Tibial artery (tissue), 4 donors: ENCODE data around the gene CACNA1H.

Source experiments
- DNase-seq, 2 donors: peaks; one replicate each; pipeline ENCODE4 v3.0.0-alpha.2; 2019
- H3K27ac ChIP-seq, 2 donors: fragments of 200-600 bp; sonication (generic) in 1 of 2; 1 replicate in 1 of 2; 2 replicates in 1 of 2; pipeline ENCODE4 v1.5.1; 2018 to 2019; ENCODE audit warnings: mild to moderate bottlenecking in 1 of 2
- H3K27me3 ChIP-seq, 2 donors: fragments of 200-600 bp; sonication (generic) in 1 of 2; one replicate each; pipeline versions ENCODE4 v1.5.1 to v1.6.0; 2016 to 2019
- H3K36me3 ChIP-seq, 3 donors: fragments of 200-600 bp; sonication (generic) in 2 of 3; one replicate each; pipeline ENCODE4 v1.5.1; 2016 to 2019; ENCODE audit warnings: mild to moderate bottlenecking in 2 of 3
- H3K4me1 ChIP-seq, 4 donors: fragments of 200-600 bp; sonication (generic) in 2 of 4; 1 replicate in 3 of 4; 2 replicates in 1 of 4; pipeline ENCODE4 v1.5.1; 2016 to 2019
- H3K4me3 ChIP-seq, 2 donors: fragments of 200-600 bp; sonication (generic) in 1 of 2; 1 replicate in 1 of 2; 2 replicates in 1 of 2; pipeline ENCODE4 v1.5.1; 2018 to 2019; ENCODE audit warnings: mild to moderate bottlenecking in 2 of 2
- H3K9me3 ChIP-seq, 3 donors: fragments of 200-600 bp; sonication (generic) in 1 of 3; one replicate each; pipeline ENCODE4 v1.5.1; 2016 to 2019
- intact Hi-C: fragments of 100-400 bp; cut with DNase I; formaldehyde crosslinking; loops from one replicate; pipeline ENCODE4 v1.15.0; 2023; ENCODE audit warnings: low total_unique reads
- TF ChIP-seq, protein P1 (sequence below), 2 experiments: fragments of 200-600 bp in 1 of 2; fragments of 450-650 bp in 1 of 2; IDR thresholded peaks; one replicate each; pipeline ENCODE4 v1.5.1; 2017 to 2019; ENCODE audit warnings: antibody characterized with exemption in 2 of 2, mild to moderate bottlenecking in 1 of 2, moderate library complexity in 1 of 2

The CACNA1H gene

GRCh38 chr16:1180549-1181403, 27.9 kb downstream of the CACNA1H start:
- peak overlapping the region; percentile 36 for H3K4me3 ChIP-seq

GRCh38 chr16:1181404-1182315, 28.8 kb downstream of the CACNA1H start:
- H3K36me3 ChIP-seq, result peaks cover 0 to 7% (median 0%) of the 10 kb centered on the region in 3 donors
- peak overlapping the region; percentile 36 for H3K4me3 ChIP-seq
- peak overlapping the region; percentile 83 to 94 for H3K27ac ChIP-seq
- no peak for DNase-seq
- TF ChIP-seq, protein P1, sequence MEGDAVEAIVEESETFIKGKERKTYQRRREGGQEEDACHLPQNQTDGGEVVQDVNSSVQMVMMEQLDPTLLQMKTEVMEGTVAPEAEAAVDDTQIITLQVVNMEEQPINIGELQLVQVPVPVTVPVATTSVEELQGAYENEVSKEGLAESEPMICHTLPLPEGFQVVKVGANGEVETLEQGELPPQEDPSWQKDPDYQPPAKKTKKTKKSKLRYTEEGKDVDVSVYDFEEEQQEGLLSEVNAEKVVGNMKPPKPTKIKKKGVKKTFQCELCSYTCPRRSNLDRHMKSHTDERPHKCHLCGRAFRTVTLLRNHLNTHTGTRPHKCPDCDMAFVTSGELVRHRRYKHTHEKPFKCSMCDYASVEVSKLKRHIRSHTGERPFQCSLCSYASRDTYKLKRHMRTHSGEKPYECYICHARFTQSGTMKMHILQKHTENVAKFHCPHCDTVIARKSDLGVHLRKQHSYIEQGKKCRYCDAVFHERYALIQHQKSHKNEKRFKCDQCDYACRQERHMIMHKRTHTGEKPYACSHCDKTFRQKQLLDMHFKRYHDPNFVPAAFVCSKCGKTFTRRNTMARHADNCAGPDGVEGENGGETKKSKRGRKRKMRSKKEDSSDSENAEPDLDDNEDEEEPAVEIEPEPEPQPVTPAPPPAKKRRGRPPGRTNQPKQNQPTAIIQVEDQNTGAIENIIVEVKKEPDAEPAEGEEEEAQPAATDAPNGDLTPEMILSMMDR (IDR thresholded peaks at IDR 0.05), result no peak
- H3K27me3 ChIP-seq, result no peaks in the 10 kb centered on the region
- intact Hi-C loops, result no loop called here
- H3K9me3 ChIP-seq, result no peaks in the 10 kb centered on the region
- H3K4me1 ChIP-seq, result peaks cover 0 to 75% (median 49%) of the 10 kb centered on the region in 4 donors

More at GRCh38 chr16:1180549-1181403, 27.9 kb downstream of the CACNA1H start:
- DNase-seq, result peak; percentile 58 to 96
- Histone ChIP-seq H3K27ac (peak overlapping the region; percentile 83 to 94), H3K4me1 (peaks cover 0 to 81% (median 49%) of the 10 kb centered on the region in 4 donors), H3K36me3 (no peaks in the 10 kb centered on the region), H3K9me3 (no peaks in the 10 kb centered on the region), H3K27me3 (no peaks in the 10 kb centered on the region)
- intact Hi-C loops, result no loop called here
- TF ChIP-seq, protein P1 (IDR thresholded peaks at IDR 0.05), result no peak

- Histone ChIP-seq H3K36me3 (peaks cover 0 to 11% (median 0%) of the 10 kb centered on the region in 3 donors), H3K4me1 (peaks cover 0 to 72% (median 49%) of the 10 kb centered on the region in 4 donors), H3K27me3 (no peaks in the 10 kb centered on the region), H3K9me3 (no peaks in the 10 kb centered on the region), H3K27ac (peak overlapping the region; percentile 83 to 94), H3K4me3 (peak overlapping the region; percentile 36)
- TF ChIP-seq, protein P1 (IDR thresholded peaks at IDR 0.05), result no peak
- intact Hi-C loops, result no loop called here
- DNase-seq, result peak; percentile 80 to 98
Measured at GRCh38 chr16:1182316-1182671, 29.4 kb downstream of the CACNA1H start.

DNA sequence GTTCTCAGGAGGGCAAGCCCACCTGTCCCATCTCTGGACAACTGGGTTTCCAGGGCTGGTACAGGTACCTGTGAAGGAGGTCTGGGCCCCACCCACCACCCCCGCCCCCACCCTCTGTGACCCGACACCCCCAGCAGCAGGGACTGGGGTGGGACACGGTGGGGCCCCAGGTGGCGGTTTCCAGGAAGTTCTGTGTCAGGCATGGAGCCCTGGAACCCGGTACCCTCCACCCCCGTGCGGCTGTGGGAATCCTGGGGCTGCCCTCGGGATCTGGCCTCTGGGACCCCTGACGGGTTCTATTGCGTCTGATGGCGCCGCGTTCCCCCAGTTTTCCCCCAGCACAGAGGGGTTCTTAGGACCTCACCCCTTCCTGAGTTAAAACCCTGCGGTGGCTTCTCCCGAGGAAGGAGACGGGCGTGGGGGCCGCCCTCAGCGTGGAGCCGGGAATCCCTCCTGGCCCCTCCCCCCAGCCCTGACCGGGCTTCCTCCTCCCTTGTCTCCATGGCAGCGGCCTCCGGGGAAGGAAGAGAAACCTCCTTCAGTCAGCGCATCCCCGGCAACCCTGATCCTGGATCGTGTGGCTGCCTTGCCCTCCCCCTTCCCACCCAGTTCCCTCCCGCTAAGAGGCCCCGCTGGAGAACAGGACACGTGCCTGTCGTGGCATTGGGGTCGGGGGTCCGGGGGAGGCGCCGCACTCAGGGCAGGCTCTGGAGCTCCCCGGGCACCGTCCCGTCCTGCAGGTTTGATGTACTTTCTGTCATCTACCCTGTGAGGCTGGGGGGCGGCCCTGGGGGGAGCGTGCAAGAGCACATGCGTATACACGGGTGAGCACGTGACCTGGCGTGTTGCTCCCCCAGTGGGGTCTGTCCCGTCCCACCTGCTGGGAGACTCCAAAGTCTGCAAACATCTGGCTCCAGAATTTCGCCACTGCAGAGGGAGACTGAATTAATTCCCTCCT, 30.3 kb downstream of the CACNA1H start:
- TF ChIP-seq, protein P1 (IDR thresholded peaks at IDR 0.05), result no peak
- Histone ChIP-seq H3K27me3 (no peaks in the 10 kb centered on the region), H3K36me3 (peaks cover 0 to 11% (median 0%) of the 10 kb centered on the region in 3 donors), H3K9me3 (no peaks in the 10 kb centered on the region), H3K27ac (peak overlapping the region; percentile 83 to 94), H3K4me3 (peak overlapping the region; percentile 36), H3K4me1 (peaks cover 0 to 65% (median 48%) of the 10 kb centered on the region in 4 donors)
- peak; percentile 46 to 91 for DNase-seq
- intact Hi-C loops, result no loop called here
